Neural crest cell (in vitro differentiated cells): Measurements from ENCODE around the gene PON3. TPM values are rescaled to one million over a fixed set of nuclear protein-coding genes. Genes with fewer than 3 reads are reported as not detected.

Source experiments
- DNase-seq: peaks from one replicate; pipeline ENCODE4 v3.0.0; 2021; ENCODE audit warnings: low read depth, mixed read lengths, low spot score
- H3K27ac Mint-ChIP-seq: one replicate; pipeline ENCODE4 v1.8.0; 2021; ENCODE audit warnings: mild to moderate bottlenecking, mixed read lengths; ENCODE audit not compliant: unreplicated experiment
- H3K27me3 Mint-ChIP-seq: 2 replicates; pipeline ENCODE4 v1.8.0; 2021; ENCODE audit warnings: low read depth, mild to moderate bottlenecking, mixed read lengths
- H3K36me3 Mint-ChIP-seq: 2 replicates; pipeline ENCODE4 v1.8.0; 2021; ENCODE audit warnings: low read depth, mild to moderate bottlenecking, mixed read lengths
- H3K4me1 Mint-ChIP-seq: 2 replicates; pipeline ENCODE4 v1.8.0; 2021; ENCODE audit warnings: mixed read lengths
- H3K4me3 Mint-ChIP-seq: one replicate; pipeline ENCODE4 v1.8.0; 2021; ENCODE audit warnings: mild to moderate bottlenecking, mixed read lengths
- H3K9me3 Mint-ChIP-seq: 2 replicates; pipeline ENCODE4 v1.8.0; 2021; ENCODE audit warnings: mixed read lengths
- total RNA-seq: library from RNA; stranded (reverse); gene quantifications from 2 replicates; pipeline ENCODE4 v1.2.1, GENCODE V29; 2021
- TF ChIP-seq, protein P1 (sequence below): fragments of 200-600 bp; sonication (generic); conservative IDR thresholded peaks from 2 replicates; pipeline ENCODE4 v1.5.0; 2021; ENCODE audit warnings: antibody characterized with exemption, mild to moderate bottlenecking

The PON3 gene
- total RNA-seq, 1 donor from 2014 or later = not detected

DNA sequence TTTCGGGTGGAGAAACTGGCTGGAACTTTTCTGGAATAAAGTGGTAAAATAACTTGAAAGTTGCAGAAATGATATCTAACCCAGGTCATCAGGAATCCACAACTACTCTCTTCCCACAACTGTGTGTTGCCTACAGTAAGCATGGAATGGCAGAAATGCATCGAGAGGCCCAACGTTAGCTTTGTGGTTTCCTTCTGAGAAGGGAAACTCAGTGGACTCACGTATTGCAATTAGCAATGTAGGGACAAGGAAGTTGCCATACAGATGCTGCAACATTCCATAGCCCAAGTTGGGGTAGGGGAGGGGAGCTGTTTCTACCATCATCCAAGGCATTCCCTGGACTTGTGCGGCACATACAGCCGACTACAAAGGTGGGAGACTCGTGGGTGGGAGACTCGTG lies 73.8 kb downstream of the PON3 start:
- H3K27me3 Mint-ChIP-seq = peaks cover 13% of the 10 kb centered on the region
- H3K9me3 Mint-ChIP-seq = peaks cover 7% of the 10 kb centered on the region
- TF ChIP-seq, protein P1, sequence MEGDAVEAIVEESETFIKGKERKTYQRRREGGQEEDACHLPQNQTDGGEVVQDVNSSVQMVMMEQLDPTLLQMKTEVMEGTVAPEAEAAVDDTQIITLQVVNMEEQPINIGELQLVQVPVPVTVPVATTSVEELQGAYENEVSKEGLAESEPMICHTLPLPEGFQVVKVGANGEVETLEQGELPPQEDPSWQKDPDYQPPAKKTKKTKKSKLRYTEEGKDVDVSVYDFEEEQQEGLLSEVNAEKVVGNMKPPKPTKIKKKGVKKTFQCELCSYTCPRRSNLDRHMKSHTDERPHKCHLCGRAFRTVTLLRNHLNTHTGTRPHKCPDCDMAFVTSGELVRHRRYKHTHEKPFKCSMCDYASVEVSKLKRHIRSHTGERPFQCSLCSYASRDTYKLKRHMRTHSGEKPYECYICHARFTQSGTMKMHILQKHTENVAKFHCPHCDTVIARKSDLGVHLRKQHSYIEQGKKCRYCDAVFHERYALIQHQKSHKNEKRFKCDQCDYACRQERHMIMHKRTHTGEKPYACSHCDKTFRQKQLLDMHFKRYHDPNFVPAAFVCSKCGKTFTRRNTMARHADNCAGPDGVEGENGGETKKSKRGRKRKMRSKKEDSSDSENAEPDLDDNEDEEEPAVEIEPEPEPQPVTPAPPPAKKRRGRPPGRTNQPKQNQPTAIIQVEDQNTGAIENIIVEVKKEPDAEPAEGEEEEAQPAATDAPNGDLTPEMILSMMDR = no peak
- no peak for DNase-seq
- H3K4me3 Mint-ChIP-seq = no peak overlapping the region
- no peak overlapping the region for H3K27ac Mint-ChIP-seq
- peaks cover 2% of the 10 kb centered on the region for H3K4me1 Mint-ChIP-seq
- H3K36me3 Mint-ChIP-seq = no peaks in the 10 kb centered on the region

DNA sequence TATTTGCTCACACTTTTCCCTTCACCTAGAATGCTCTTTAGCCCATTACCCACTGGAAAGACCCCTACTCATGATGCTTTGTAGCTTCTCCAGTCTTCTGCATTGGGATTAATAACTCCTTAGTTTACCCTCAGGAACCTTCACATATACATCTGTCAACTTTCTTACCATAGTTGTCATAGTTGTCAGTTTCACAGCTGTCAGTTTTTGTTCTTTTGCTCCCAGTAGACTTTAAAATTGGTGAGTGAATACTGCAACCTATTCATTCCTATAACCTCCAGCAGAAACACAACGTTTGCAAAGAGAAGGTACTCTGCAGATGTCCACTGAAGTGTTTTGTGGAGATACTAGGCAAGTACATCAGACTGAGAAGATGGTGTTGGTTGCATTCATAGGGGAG lies 74.5 kb downstream of the PON3 start:
- peaks cover 5% of the 10 kb centered on the region for H3K9me3 Mint-ChIP-seq
- DNase-seq = no peak
- no peaks in the 10 kb centered on the region for H3K36me3 Mint-ChIP-seq
- peaks cover 13% of the 10 kb centered on the region for H3K27me3 Mint-ChIP-seq
- no peak overlapping the region for H3K4me3 Mint-ChIP-seq
- no peaks in the 10 kb centered on the region for H3K4me1 Mint-ChIP-seq
- no peak overlapping the region for H3K27ac Mint-ChIP-seq
- TF ChIP-seq, protein P1 = no peak

DNA sequence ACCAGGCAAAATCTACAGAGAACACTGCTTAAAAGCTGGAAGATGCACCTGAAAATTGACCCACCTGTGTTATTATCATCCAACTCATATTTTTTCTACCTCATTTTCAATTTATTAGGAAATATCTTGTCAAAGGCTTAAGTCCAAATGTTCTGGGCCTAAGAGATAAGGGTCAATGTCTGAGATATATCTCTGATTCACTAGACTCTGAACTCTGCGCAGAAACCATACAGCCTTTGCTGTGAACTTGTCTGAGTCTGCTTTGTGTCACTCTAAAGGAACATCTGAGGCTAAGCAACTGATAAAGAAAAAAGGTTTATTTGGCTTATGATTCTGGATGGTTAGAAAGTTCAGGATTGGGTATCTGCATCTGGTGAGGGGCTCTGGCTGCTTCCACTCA lies 75.5 kb downstream of the PON3 start:
- no peaks in the 10 kb centered on the region for H3K4me1 Mint-ChIP-seq

DNA sequence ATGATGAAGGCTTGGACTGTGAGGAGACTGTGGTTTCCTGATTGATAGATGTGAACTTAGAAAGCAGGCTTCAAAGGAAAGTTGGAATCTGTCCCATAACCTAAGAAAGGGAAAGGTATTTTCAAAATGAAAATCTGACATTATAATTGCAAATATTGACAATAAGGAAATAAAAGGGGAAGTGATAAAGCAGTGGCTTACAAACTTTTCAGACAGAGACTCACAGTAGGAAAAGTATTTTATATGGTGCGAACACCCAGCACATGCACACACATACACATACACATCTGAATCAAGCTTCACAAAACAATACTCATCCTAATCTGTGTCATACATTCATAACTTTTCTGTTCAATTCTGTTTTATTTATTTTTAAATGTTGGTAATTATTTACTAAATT lies 76.6 kb downstream of the PON3 start:
- Mint-ChIP-seq H3K27ac (no peak overlapping the region), H3K4me3 (no peak overlapping the region), H3K36me3 (no peaks in the 10 kb centered on the region), H3K4me1 (no peaks in the 10 kb centered on the region), H3K9me3 (no peaks in the 10 kb centered on the region), H3K27me3 (peaks cover 3% of the 10 kb centered on the region)
- DNase-seq = no peak
- TF ChIP-seq, protein P1 = no peak

More for the DNA sequence above, 75.5 kb downstream of the PON3 start:
- Mint-ChIP-seq H3K27ac (no peak overlapping the region), H3K4me3 (no peak overlapping the region), H3K36me3 (no peaks in the 10 kb centered on the region), H3K9me3 (no peaks in the 10 kb centered on the region), H3K27me3 (peaks cover 13% of the 10 kb centered on the region)
- DNase-seq = no peak
- TF ChIP-seq, protein P1 = no peak

DNA sequence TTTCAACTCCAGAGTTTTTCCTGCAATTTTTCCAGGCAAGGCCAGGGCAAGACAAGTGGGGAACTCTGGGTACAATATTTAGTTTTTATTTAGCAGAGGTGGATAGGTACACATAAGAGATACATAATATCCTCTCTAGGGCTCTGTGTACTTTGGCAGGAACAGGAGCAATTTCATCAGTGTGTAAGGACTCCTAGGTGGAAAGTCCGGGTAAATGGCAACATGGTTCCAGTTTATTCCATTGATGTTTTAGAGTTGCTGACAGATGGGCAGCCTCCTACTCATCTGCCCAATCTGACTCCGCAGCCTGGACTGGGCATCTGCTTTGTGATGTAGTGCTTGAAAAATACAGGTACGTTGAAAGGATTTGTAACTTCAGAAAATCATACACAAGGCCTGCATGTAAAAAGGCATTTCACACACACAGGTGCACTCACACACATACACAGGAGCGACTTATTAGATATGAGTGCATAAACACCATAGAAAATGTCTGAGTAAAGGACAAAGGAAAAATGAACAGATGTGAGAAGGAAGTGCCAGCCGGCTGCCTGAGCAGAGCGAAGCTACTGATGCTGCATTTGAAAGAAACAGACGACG lies 77.6 kb downstream of the PON3 start:
- no peak overlapping the region for H3K4me3 Mint-ChIP-seq
- H3K27me3 Mint-ChIP-seq = no peaks in the 10 kb centered on the region
- DNase-seq = no peak
- no peaks in the 10 kb centered on the region for H3K36me3 Mint-ChIP-seq
- H3K4me1 Mint-ChIP-seq = no peaks in the 10 kb centered on the region
- H3K27ac Mint-ChIP-seq = no peak overlapping the region
- TF ChIP-seq, protein P1 = no peak
- H3K9me3 Mint-ChIP-seq = no peaks in the 10 kb centered on the region
